Left renal pelvis (tissue), 4 donors: Measurements from ENCODE around the gene FREY1. TPM values are rescaled to one million over a fixed set of nuclear protein-coding genes. Genes with fewer than 3 reads are reported as not detected.
A peak's percentile ranks its signal among the peaks of the same experiment; 100 is the strongest.

Source experiments
- DNase-seq, 4 donors: peaks; one replicate each; pipeline ENCODE4 v3.0.0-alpha.2; 2013; ENCODE audit warnings: low read depth in 4 of 4, low spot score in 3 of 4
- polyA plus RNA-seq, 4 donors: library from polyadenylated mRNA; unstranded; fragments of 120-200 nt; gene quantifications; one replicate each; pipeline ENCODE4 v1.2.1, GENCODE V29; 2013; ENCODE audit not compliant: insufficient read length in 4 of 4

The FREY1 gene
- polyA plus RNA-seq, 4 donors: 0.36 to 0.73 (median 0.37) TPM; not detected in 1

- no peak for DNase-seq
Measured at GRCh38 chr11:45929486-45930030, 22.5 kb upstream of the FREY1 start.

- DNase-seq: no peak
Measured at GRCh38 chr11:45928535-45929215, 21.6 kb upstream of the FREY1 start.

GRCh38 chr11:45927684-45928413 is 20.8 kb upstream of the FREY1 start:
- no peak for DNase-seq

GRCh38 chr11:45927332-45927683 is 20.2 kb upstream of the FREY1 start:
- no peak for DNase-seq

- no peak for DNase-seq
Measured at GRCh38 chr11:45926536-45927331, 19.7 kb upstream of the FREY1 start.

GRCh38 chr11:45926001-45926401 is 18.9 kb upstream of the FREY1 start:
- no peak for DNase-seq

- DNase-seq: no peak
Measured at GRCh38 chr11:45925550-45925949, 18.5 kb upstream of the FREY1 start.

GRCh38 chr11:45924927-45925326 is 17.9 kb upstream of the FREY1 start:
- no peak for DNase-seq

- DNase-seq: no peak
Measured at GRCh38 chr11:45924036-45924915, 17.2 kb upstream of the FREY1 start.

GRCh38 chr11:45922425-45923082 is 15.5 kb upstream of the FREY1 start, which contains the start of gene LARGE2:
Gene LARGE2, plus strand, starts transcription at chr11:45922656. Its CDS starts 227 bp downstream, at chr11:45922883.
- no peak for DNase-seq

GRCh38 chr11:45921561-45922424 is 14.7 kb upstream of the FREY1 start:
- peak in 1 of 4 donors; percentile 45 for DNase-seq

GRCh38 chr11:45920531-45921477 is 13.7 kb upstream of the FREY1 start:
- DNase-seq: no peak

GRCh38 chr11:45919806-45920530 is 12.9 kb upstream of the FREY1 start:
- DNase-seq: no peak

GRCh38 chr11:45918962-45919675 is 12.0 kb upstream of the FREY1 start:
- DNase-seq: no peak

- no peak for DNase-seq
Measured at GRCh38 chr11:45918331-45918941, 11.4 kb upstream of the FREY1 start.
